ENCODE measurements around the gene IBA57.

The IBA57 gene

DNA sequence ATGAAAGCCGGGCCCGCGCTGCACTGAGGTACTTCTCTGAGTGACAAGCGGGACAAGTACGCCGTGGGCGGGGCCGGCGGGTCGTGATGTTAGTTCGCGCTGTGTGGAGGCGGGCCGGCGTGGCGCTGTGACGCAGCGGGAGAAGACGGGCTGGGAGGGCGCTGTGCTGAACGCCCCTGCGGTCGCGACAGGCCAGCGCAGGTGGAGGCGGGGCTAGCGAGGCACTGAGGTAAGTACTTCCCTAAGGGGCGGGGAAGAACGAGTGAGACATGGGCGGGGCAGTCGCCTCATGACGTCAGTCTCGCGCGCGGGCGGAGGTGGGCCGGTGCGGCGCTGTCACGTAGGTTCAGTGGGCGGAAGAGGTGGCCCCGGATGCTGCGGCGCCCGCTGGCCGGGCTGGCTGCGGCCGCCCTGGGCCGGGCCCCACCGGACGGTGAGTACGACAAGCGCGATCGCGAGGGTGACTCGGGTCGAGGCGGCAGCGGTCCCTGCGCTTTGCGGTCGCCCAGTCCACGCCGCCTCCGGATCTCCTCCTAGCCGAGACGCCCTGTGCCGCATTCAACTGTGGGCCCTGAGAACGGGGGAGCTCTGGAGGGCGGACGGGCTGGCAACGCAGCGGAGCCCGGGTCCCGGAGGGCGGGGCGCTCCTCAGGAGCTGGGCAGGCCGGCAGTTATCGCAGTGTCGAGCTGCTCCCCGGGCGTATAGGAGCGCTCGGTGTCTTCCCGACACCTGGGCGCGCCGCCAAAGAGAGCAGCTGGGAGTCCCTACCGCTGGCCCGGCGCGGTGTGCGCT lies 25.5 kb upstream of the IBA57 start, which contains the start of gene GUK1:
TSS of gene GUK1 (plus strand) at position 349 of the 793 bp plus-strand sequence. CDS start at position 373, 24 bp downstream.
- DNase-seq (ENCODE audit: low read depth in 2 of 2), result peak; percentile 100
- peak within 1 kb of the TSS; percentile 96 to 97 for H3K4me3 ChIP-seq (replicated peaks in 1 of 2; ENCODE audit: low read depth in 2 of 2, low read length in 2 of 2)
- TF ChIP-seq, protein P1, sequence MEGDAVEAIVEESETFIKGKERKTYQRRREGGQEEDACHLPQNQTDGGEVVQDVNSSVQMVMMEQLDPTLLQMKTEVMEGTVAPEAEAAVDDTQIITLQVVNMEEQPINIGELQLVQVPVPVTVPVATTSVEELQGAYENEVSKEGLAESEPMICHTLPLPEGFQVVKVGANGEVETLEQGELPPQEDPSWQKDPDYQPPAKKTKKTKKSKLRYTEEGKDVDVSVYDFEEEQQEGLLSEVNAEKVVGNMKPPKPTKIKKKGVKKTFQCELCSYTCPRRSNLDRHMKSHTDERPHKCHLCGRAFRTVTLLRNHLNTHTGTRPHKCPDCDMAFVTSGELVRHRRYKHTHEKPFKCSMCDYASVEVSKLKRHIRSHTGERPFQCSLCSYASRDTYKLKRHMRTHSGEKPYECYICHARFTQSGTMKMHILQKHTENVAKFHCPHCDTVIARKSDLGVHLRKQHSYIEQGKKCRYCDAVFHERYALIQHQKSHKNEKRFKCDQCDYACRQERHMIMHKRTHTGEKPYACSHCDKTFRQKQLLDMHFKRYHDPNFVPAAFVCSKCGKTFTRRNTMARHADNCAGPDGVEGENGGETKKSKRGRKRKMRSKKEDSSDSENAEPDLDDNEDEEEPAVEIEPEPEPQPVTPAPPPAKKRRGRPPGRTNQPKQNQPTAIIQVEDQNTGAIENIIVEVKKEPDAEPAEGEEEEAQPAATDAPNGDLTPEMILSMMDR (IDR thresholded peaks at IDR 0.05; ENCODE audit: low read depth, low read length), result peak; percentile 5

DNA sequence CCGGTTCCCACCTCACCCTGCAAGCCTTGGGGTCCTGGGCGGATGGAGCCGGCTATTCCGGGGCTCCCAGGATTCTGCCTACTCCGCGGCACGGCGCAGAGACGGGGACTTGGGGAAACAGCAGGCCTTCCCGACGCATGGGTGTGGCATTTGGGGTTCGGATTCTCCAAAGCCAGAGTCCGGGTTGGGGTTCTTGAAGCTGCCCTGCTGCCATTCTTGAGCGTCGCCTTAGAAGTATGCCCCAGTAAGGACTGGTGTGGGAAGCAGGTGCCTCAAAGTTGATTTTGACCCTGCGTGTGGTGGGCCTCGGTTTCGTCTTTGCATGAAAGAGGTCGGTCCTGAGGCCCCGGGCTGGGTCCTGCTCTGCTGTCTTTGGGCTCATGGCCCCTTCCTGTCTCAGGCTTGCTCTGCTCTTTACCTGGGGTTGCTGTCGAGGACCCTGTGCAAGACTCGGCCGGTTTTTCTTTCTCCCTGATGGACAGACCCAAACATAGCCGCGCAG lies 24.8 kb upstream of the IBA57 start:
- H3K4me3 ChIP-seq (replicated peaks in 1 of 2; ENCODE audit: low read depth in 2 of 2, low read length in 2 of 2), result peak overlapping the region; percentile 96 to 97
- TF ChIP-seq, protein P1 (IDR thresholded peaks at IDR 0.05; ENCODE audit: low read depth, low read length), result no peak
- DNase-seq (ENCODE audit: low read depth in 2 of 2), result peak in 1 of 2 donors; percentile 26

DNA sequence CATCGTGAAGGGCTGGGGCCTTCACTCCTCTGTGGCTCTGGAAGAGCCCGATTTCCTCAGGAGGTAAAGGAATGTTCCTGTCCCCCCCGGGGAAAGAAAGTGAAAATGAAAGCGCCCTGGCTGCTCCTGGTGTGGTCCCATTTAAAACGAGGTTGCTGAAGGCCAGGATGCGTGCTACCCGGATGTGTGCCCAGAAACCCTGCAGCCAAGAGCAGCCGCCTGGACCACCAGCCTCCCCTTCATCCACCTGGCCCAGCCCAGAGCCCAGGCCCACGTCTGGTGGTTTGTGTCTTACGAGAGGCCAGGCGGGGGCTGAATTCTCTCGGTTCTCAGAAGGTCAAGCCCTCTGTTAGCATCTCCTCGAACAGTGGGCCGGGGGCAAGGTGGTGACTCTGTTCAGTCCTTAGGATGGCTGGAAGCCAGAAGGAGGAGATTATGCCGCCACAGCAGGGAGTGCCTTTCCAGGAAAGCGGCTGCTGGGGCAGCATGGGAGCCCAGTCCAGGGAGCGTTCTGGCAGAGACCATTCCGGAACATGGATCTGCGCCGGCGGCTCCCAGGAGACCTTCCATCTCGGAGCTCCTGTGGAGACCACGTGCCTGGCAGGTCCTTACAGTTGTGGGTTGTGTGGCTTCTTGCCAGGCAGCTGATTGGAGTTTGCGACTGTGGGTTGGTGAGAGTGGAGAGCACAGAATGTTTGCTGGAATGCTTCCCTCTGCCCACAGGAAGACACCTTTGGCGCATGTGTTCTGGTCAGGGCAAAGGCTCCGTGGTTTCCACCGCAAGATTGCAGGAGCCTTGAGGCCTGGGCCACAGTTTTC lies 24.2 kb upstream of the IBA57 start:
- TF ChIP-seq, protein P1 (IDR thresholded peaks at IDR 0.05; ENCODE audit: low read depth, low read length), result no peak
- peak overlapping the region; percentile 96 to 97 for H3K4me3 ChIP-seq (replicated peaks in 1 of 2; ENCODE audit: low read depth in 2 of 2, low read length in 2 of 2)
- peak; percentile 87 to 95 for DNase-seq (ENCODE audit: low read depth in 2 of 2)

DNA sequence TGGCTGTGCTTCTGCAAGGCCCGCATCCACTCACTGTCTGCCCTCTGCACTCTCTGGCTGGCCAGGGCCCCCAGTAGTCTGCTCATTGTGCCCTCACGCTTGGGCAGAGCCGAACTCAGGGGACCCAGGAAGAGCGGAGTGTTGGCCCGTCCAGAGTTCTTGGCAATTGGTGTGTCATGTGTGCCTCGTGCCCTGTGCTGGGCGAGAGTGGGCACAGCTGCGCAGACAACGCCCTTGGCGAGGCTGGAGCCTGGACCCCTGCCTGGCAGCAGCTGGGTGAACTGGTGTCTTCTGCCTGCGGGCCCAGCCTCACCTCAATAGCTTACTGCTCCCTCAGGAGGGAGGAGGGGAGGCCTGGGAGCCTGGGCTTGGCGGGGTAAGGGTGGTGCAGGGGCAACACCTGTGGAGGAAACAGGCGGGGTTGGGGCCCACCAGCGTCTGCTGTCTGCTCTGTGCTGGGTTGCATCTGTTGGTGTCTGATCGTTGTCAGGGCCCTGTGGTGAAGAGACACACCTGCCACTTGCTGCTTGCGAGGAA lies 23.4 kb upstream of the IBA57 start:
- H3K4me3 ChIP-seq (replicated peaks in 1 of 2; ENCODE audit: low read depth in 2 of 2, low read length in 2 of 2), result peak overlapping the region; percentile 96 to 97
- DNase-seq (ENCODE audit: low read depth in 2 of 2), result no peak
- TF ChIP-seq, protein P1 (IDR thresholded peaks at IDR 0.05; ENCODE audit: low read depth, low read length), result no peak

DNA sequence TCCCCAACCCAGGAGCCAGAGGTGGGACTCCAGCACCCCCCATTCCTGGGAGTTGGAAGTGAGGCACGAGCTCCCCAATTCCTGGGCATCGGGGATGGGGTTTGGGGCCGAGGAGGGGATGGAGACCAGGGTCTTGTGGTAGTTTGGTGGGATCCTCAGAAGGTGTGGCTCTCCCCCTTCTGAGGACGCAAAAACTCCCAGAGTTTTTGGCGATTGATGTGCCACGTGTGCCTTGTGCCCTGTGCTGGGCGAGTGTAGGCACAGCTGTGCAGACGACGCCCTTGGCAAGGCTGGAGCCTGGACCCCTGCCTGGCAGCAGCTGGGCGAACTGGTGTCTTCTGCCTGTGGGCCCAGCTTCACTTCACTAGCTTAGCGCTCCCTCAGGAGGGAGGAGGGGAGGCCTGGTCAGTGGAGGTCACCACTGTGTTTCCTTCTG lies 22.9 kb upstream of the IBA57 start:
- TF ChIP-seq, protein P1 (IDR thresholded peaks at IDR 0.05; ENCODE audit: low read depth, low read length), result no peak
- DNase-seq (ENCODE audit: low read depth in 2 of 2), result no peak
- peak overlapping the region in 1 of 2 donors; percentile 96 for H3K4me3 ChIP-seq (replicated peaks in 1 of 2; ENCODE audit: low read depth in 2 of 2, low read length in 2 of 2)

DNA sequence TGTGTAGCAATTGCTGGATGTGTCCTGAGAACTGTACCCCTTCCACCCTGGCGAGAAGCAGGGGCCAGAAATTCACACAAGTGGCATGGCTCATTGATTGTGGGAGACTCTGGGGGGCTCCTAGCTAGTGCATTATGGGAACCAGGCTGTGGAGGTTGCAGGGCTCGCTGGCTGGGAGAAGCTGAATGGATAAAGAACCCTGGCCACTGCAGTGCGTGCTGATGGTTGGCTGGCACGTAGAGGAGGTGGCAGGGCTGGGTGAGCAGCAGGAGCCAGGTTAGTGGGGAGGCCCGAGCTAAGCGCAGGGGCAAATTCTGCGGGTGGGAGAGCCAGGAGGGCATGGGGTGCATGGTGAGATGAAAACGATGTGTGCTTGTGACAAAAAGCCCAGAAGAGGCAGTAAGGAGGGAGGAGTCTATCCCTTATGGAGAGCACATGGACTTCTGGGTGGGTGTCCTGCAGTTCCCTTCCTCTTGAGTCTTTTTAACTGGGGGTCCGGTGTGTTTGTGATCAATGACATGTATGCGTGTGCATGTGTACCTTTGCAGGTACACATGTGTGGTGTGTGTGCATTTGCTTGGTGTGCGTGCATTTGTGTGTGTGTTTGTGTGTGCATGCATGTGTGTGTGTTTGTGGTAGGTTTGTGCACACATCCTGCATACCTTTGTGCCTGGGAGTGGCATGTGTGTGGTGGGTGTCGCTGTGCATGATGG lies 22.0 kb upstream of the IBA57 start:
- TF ChIP-seq, protein P1 (IDR thresholded peaks at IDR 0.05; ENCODE audit: low read depth, low read length), result no peak
- no peak overlapping the region for H3K4me3 ChIP-seq (replicated peaks in 1 of 2; ENCODE audit: low read depth in 2 of 2, low read length in 2 of 2)

More for the DNA sequence above, 22.0 kb upstream of the IBA57 start:
- DNase-seq (ENCODE audit: low read depth in 2 of 2), result no peak
